GM19351 (cell line): ENCODE data around the gene GUSB.
"Not testable (repeated sequence)": the region's sequence is repeated elsewhere in the genome, so short reads cannot be mapped to it uniquely, and the experiment has no call there.

Experiments
- ATAC-seq: cut with Tn5 transposase; IDR thresholded peaks from one replicate; pipeline ENCODE4 v1.9.1; 2021; ENCODE audit warnings: mild to moderate bottlenecking, moderate library complexity; ENCODE audit not compliant: unreplicated experiment

Gene GUSB

DNA sequence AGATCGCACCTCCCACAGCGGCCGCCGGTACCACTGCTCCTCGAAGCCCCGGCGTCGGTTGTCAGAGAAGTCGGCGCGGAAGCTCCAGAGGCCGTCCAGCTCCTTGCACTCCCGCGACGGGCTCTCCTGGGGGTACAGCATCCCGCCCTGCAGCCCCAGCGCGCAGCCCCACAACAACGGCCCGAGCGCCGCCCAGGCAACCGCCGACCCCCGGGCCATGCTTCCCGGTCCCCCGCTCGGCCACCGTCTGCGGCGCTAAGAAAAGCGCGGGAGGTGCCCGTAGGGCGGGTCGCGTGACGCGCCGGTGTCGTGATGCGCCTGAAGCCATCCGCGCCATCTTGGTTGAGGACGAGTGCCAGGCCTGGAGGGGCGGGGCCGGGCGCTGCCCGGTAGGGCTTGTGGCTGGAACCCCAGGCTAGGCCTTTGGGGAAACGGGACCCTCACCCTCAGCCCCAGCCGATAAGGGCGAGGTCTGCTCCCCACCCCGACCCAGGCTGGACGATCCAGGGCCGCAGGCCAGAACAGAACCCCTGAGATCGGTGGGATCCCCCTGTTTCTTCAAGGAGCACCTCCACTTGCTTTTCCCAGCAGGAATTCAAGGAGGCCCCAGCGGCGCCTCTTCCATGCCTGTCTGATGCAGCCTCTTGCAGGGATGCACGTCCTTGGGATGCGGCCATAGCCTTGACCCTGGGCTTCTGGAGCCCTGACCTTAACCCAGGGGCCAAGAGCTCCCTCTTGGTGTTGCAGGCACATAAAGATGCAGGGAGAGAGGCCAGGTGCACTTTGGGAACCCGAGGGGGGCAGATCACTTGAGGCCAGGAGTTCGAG is at the start of gene GUSB:
GUSB (minus strand) TSS at position 249 of the 828 bp plus-strand sequence; CDS start at position 219, 30 bp downstream.
- ATAC-seq, result peak; percentile 69

DNA sequence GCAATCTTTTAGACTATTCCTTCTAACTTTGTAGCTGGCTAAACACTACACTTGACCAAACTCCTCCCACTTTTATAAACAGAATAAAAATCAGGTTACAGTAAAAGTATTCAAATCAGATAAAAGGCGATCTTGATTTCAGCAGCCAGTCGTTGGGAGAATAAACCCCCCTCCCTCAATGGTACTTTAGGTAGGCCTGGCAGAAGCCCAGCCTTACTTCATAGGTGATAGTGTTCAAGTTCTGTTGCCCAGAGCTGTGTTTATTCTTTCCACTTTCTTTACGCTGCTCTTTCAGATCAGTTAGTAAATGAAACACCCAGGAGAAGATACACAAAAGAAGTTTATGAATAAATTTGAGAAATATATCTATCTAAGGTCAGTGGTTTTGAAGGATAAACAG is 46.3 kb upstream of the GUSB start:
- ATAC-seq, result not testable (repeated sequence)

DNA sequence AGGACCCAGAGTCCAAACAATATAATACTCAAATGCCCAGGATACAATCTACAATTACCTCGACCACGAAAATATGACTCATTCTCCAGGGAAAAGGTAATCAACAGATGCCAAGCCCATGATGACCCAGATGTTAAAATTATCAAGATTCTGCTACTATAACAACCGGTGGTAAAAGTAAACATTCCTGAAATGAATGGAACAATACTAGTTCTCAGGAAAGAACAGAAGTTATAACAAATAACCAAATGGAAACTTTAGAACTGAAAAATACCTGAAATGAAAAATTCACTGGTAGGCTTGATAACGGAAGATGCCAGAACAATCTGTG is 34.1 kb upstream of the GUSB start:
- ATAC-seq, result no peak

DNA sequence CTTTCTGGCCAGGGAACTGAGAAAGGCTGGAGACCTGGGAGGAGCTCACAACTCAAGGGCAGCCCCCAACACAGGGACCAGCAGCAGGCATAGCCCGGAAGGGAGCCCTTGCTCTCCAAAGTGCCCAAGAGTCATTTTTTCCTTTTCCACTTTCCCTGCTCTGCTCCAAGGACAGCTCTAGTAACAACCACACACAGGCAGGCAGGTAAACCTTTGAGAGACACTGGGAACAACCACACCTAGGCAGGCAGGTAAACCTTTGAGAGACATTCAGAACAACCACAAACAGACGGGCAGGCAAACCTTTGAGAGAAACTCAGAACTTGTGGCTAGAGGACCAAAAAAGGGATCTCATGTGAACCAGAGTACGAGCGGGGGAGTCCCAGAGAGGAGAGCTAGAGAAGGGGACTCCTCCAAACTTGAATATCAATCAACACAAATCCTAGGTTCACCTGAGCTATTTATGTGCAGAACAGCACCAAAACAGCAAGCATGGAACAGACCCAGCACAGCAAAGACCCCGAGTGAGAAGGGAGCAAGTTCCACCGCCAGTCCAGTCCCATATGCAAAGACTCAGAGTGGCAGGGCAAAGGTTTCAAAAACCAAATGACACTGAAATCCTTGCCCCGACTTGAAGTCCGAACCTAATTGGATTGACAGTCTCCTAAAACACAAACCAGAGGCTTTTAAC is 33.6 kb upstream of the GUSB start:
- ATAC-seq, result no peak

DNA sequence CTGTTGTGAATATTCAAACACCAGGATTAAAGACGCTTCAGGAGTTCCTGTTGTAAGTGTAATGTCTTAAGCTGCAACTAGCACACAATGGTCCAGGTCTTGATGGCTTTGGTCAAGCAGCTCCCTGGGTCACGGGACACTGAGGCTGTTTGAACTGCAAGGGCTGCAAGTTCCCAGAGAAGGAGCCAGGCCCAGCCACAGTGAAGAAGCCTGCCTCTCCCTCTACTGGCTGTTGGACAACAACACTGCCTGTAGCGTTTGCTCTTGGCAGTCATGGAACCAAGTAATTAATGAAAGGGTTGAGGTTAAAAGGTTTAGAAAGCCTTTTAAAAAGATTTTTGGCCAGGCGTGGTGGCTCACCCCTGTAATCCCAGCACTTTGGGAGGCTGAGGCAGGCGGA is 31.9 kb upstream of the GUSB start:
- no peak for ATAC-seq

DNA sequence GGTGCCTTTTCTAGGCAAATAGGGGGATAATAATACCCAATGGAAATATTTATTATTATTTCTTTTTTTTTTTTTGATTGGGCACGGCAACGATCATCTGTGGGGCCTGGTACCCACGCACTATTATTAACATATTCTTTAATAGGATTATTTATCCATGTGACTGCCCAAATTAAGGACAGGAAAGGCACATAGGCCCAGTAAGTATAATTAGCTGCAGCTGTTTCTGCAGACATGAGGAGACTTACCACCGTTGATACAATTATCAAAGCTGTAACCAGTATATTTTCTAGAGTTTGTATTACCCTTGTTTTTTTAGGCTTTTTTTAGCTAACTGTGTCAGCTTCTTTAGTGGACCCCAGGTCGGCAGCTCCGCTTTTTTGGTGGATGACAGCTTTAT is 25.2 kb upstream of the GUSB start:
- no peak for ATAC-seq

DNA sequence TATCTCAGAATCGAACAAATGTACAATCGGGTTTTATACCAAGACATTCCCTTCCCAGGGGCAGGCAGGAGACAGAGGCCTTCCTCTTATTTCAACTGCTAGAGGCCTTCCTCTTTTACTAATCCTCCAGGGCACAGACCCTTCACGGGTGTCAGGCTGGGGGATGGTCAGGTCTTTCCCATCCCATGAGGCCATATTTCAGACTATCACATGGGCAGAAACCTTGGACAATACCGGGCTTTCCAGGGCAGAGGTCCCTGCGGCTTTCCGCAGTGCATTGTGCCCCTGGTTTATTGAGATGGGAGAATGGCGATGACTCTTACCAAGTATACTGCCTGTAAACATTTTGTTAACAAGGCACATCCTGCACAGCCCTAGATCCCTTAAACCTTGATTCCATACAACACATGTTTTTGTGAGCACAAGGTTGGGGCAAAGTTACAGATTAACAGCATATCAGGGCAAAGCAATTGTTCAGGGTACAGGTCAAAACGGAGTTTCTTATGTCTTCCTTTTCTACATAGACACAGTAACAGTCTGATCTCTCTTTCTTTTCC is 23.2 kb upstream of the GUSB start:
- ATAC-seq, result not testable (repeated sequence)

DNA sequence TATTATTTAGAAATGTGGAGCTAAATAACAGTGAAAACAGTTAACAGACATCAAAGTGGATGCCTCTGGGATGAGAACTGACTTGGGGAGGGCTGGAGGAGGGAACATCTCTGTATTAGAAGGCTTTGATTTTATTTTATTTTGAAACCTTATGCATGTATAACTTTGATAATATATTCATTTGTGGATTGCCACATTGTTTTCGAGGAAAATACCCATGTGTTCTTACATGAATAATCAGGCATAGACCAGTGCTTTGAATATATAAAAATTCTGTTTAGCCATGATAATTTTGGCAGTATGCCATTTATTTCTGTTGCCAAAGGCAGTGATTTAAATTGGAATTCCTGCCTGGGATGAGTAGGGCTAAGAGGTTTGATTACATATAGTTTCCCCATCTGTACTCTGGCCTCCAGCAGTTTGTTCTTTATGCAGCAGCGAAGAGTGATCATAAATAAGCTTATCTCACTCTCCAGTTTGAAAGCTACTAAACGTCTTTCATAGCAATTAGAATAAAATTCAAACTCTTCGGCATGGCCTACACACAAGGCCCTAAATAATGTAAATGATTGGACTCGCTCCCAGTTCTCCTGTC is 18.9 kb upstream of the GUSB start:
- ATAC-seq, result not testable (repeated sequence)

DNA sequence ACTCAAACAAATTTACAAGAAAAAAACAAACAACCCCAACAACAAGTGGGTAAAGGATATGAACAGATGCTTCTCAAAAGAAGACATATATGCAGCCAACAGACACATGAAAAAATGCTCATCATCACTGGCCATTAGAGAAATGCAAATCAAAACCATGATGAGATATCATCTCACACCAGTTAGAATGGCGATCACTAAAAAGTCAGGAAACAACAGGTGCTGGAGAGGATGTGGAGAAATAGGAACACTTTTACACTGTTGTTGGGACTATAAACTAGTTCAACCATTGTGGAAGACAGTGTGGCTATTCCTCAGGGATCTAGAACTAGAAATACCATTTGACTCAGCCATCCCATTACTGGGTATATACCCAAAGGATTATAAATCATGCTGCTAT is 13.0 kb upstream of the GUSB start:
- not testable (repeated sequence) for ATAC-seq

DNA sequence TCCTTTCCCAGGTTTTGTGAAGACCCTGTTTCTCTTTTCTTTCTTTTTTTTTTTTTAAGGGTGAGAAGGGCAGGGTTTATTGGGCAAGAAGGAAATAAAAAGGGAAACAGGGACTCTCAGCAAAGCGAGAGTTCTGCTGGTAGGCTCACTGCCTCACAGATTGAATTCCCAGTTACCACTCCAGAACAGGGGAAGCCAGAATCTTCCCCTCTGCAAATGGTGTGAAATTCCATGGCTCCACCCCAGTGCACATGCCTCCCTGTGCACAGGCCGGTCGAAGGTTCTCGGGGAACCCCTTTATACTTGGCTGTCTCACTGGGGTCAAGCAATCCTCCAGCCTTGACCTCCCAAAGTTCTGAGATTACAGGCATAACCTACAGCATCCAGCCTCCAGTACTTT is 10.5 kb upstream of the GUSB start:
- ATAC-seq, result no peak

DNA sequence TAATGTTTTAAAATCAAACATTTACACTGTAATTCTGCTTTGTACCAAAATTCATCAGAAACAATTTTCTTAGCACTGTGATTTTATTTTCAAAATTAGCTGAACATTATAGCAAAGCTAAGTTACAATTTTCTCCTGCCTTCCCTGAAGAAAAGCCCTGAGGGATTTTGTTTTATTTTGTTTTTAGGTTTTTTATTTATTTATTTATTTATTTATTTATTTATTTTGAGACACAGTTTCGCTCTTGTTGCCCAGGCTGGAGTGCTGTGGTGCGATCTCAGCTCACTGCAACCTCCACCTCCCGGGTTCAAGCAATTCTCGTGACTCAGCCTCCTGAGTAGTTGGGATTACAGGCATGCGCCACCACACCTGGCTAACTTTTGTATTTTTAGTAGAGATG is 9.8 kb upstream of the GUSB start:
- ATAC-seq, result not testable (repeated sequence)

DNA sequence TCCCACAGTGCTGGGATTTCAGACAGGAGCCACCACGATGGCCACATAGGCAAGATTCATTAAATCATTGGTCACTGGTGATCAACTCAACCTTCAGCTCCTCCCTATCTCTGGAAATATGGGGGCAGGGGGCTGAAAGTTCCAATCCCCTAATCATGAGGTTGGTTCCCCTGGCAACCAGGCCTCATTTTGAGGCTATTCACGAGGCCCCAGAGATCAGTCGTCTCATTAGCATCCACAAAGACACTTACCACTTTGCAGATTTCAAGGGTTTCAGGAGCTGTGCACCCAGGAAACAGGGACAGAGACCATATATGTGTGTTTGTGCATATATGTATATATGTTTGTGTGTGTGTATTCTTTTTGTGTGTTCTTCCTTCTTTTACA is 7.7 kb upstream of the GUSB start:
- ATAC-seq, result no peak

DNA sequence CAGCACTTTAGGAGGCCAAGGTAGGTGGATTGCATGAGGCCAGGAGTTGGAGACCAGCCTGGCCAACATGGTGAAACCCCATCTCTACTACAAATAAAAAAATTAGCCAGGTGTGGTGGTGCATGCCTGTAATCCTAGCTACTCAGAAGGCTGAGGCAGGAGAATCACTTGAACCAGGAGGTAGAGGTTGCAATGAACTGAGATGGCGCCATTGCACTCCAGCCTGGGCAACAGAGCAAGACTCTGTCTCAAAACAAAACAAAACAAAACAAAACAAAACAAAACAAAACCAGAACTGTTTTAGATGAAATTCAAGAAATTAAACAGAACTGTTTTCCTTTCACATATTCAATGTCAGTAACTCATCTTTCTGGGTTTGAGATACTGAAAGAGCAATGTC is 6.5 kb upstream of the GUSB start:
- not testable (repeated sequence) for ATAC-seq

DNA sequence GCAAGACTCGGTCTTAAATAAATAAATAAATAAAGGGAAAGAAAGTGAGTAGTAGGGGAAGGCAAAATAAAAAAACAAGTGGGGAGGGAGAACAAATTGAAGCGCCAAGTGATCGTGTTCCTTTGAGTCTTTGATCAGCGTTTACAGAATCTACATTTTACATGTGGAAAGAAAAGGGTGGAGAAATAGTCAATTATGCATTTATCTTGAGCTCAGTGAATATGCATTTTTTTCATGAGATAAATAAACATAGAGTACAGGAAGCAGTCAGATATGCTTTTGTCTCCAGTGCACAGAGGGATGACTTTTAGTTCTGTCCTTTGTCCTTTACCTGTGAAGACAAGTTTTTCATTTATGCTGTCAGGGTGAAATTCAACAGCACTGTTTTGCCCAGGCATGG is 6.1 kb upstream of the GUSB start:
- ATAC-seq, result no peak

DNA sequence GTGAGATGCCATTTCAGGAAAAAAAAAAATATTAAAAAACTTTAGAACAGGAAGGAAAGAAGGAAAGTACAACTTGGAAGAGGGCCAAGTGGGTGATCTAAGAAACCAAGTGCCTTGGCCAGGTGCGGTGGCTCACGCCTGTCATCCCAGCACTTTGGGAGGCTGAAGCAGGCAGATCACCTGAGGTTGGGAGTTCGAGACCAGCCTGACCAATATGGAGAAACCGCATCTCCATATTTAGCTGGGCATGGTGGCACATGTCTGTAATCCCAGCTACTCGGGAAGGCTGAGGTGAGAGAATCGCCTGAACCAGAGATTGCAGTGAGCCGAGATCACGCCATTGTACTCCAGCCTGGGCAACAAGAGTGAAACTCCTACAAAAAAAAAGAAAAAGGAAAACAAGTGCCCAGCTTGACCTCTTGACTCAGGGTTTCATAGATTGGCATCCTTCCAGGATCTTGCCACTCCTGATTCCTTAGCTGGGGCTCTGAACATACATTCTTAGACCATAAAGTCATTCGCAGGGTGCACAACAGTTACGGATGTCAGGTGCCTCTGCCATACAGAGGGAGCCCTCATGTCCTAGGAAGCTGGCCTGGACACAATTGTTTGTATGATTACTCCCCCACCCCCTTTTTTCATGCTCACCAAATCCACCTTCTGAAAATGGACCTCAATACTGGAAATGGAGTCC is 2.1 kb upstream of the GUSB start:
- ATAC-seq, result no peak

DNA sequence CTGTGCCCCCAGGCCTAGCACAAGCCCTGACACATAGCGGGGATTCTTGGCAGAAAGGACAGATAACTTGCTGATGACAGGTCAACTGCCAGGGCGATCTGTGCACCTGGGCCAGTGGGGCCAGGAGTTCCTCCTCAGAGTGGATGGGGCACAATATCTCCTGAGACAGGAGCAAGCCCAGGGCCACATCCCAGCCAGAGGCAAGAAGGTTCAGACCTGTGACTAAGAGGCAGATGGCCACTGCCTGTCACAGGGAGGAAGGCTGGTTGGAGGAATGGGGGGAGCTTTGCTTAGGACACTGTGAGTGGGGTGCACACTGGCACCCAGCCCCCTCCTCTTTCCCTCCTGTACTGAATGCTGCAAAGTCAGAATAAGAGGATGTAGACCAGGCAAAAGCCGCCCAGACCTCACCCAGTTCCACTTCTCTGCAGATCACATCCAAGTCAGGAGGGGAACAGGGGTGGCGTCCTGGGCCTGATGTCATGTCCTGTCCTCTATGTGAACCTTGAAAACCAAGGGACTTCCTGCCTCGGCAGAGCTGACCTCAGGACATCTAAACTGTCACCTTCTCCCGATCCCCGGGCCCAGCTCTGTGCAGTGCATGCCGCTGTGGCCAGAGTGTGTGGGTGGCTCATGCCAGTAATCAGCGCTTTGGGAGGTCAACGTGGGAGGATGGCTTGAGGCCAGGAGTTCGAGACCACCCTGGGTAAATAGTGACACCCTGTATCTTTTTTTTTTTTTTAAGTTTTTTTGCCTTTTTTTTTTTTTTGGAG is 1.3 kb downstream of the GUSB start:
- peak; percentile 77 for ATAC-seq

DNA sequence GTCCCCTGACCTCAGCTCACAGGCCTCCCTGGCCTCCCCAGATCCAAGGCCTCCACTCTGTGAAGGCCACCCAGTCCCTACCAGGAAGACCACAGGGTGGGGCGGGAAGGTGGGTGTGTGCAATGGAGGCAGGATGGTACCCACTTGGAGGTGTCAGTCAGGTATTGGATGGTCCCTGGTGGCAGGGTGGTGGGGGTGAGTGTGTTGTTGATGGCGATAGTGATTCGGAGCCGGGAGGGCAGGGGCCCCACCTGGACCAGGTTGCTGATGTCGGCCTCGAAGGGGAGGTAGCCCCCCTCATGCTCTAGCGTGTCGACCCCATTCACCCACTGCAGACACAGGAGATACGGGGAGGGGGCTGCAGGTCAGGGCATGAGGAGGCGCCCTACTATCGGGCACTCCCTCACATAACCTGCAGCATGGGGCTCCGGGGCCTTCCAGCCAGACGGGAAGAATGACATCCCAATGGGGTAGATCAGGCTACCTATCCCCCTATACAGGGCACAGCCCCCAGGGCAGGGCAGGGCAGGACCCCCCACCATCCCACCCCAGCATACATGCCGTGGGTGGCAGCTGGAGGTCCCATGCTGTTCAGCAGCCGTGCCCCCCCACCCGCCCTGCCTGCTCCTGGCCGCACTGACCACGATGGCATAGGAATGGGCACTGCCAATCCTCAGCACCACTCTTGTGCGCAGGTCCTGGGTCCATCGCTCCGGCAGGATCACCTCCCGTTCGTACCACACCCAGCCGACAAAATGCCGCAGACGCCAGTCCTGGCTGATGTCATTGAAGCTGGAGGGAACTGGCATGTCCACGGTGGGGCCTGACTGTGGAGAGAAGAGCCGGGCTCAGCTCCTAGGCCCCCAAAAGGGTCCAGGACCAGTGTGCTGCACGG is 2.2 kb downstream of the GUSB start:
- no peak for ATAC-seq

DNA sequence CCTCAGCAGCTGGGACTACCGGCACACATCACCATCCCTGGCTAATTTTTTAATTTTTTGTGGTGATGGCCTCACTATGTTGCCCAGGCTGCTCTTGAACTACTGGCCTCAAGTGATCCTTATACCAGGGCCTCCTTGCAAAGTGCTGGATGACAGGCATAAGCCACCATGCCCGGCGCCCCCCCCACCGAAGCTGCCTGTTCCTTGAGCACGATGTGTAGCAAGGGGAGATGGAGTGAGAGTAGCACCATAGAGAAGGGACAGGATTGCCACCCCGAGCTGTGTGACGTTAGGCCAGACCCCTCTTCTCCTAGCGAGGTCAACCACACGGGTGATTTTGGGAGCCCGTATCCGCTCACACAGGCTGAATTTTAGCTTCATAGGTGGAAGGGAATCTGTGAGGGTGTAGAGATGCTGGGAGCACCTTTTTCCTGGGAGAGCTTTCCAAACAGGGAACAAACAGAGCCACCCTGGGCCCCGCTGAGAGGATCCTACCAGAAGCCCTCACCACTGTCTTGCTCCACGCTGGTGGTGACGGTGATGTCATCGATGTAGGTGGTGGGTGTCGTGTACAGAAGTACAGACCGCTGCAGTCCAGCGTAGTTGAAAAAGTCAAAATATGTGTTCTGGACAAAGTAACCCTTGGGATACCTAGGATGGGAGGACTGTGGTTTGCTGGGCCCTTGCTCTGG is 3.0 kb downstream of the GUSB start:
- no peak for ATAC-seq

DNA sequence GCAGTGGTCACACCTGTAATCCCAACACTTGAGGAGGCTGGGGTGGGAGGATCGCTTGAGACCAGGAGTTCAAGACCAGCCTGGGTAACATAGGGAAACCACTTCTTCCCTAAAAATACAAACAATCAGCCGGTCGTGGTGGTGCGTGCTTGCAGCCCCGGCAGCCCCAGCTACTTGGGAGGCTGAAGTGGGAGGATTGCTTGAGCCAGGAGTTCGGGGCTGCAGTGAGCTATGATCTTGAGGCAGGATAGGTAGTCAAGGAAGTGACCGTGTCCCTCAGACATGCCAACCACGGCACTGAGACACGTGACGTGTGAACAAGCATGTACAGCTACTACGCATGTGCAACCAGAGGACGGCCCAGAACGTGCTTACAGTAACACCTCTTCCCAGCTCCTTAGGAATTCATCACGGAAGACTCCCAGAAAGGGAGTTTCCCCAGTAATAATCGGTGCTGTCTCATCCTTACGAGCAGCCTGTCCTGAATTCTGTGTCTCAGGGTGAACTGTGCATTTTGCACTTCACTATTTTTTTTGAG is 5.3 kb downstream of the GUSB start:
- no peak for ATAC-seq
